ENCODE data around the gene GRID2. TPM values are rescaled to one million over a fixed set of nuclear protein-coding genes. Genes with fewer than 3 reads are reported as not detected.

Gene GRID2
- total RNA-seq, 1 experiment from 2014 or later: not detected

GRCh38 chr4:92618968-92619367 lies 315.2 kb downstream of the GRID2 start:
- BruUV-seq (replicated peaks): no TSS peak
- no peak overlapping the region for H3K27ac Mint-ChIP-seq (ENCODE audit: unreplicated experiment)
- POLR2A ChIA-PET: no interaction called here
- no peaks in the 10 kb centered on the region for H3K27me3 ChIP-seq (replicated peaks; ENCODE audit: control insufficient read depth, insufficient read depth, low read length)
- no peak for TF ChIP-seq CTCF (IDR thresholded peaks at IDR 0.05; ENCODE audit: insufficient read depth in 1 of 2, low read depth in 1 of 2, low read length in 1 of 2, severe bottlenecking in 1 of 2, unreplicated experiment in 1 of 2)
- H3K9me3 ChIP-seq: no peaks in the 10 kb centered on the region
- no peaks in the 10 kb centered on the region for H3K9me3 Mint-ChIP-seq (ENCODE audit: unreplicated experiment)
- H3K36me3 ChIP-seq (ENCODE audit: control insufficient read depth, insufficient read depth, low read length): no peaks in the 10 kb centered on the region
- CTCF ChIA-PET: no interaction called here
- no peaks in the 10 kb centered on the region for H3K4me1 ChIP-seq
- intact Hi-C loops (cut with micrococcal nuclease; ENCODE audit: unreplicated experiment): no loop called here
- DNase-seq: no peak
- H3K4me1 Mint-ChIP-seq (ENCODE audit: low read depth, unreplicated experiment): no peaks in the 10 kb centered on the region
- H3K36me3 Mint-ChIP-seq (ENCODE audit: insufficient read depth, unreplicated experiment): no peaks in the 10 kb centered on the region
- no peak overlapping the region for H3K4me3 ChIP-seq (ENCODE audit: low read depth, low read length)
- H3K4me3 Mint-ChIP-seq (ENCODE audit: unreplicated experiment): no peak overlapping the region
- no peaks in the 10 kb centered on the region for H3K27me3 Mint-ChIP-seq (ENCODE audit: insufficient read depth, unreplicated experiment)

GRCh38 chr4:92629302-92629701 lies 325.5 kb downstream of the GRID2 start:
- Mint-ChIP-seq H3K27ac (ENCODE audit: unreplicated experiment) (no peak overlapping the region), H3K27me3 (ENCODE audit: insufficient read depth, unreplicated experiment) (no peaks in the 10 kb centered on the region), H3K36me3 (ENCODE audit: insufficient read depth, unreplicated experiment) (no peaks in the 10 kb centered on the region), H3K4me1 (ENCODE audit: low read depth, unreplicated experiment) (no peaks in the 10 kb centered on the region), H3K4me3 (ENCODE audit: unreplicated experiment) (no peak overlapping the region), H3K9me3 (ENCODE audit: unreplicated experiment) (peaks cover 6% of the 10 kb centered on the region)
- POLR2A ChIA-PET: no interaction called here
- intact Hi-C loops (cut with micrococcal nuclease; ENCODE audit: unreplicated experiment): no loop called here
- H3K9me3 ChIP-seq: no peaks in the 10 kb centered on the region
- no peak for TF ChIP-seq CTCF (IDR thresholded peaks at IDR 0.05; ENCODE audit: insufficient read depth in 1 of 2, low read depth in 1 of 2, low read length in 1 of 2, severe bottlenecking in 1 of 2, unreplicated experiment in 1 of 2)
- no TSS peak for BruUV-seq (replicated peaks)
- H3K4me3 ChIP-seq (ENCODE audit: low read depth, low read length): no peak overlapping the region
- CTCF ChIA-PET: no interaction called here
- no peaks in the 10 kb centered on the region for H3K27me3 ChIP-seq (replicated peaks; ENCODE audit: control insufficient read depth, insufficient read depth, low read length)
- H3K4me1 ChIP-seq: no peaks in the 10 kb centered on the region
- DNase-seq: no peak
- H3K36me3 ChIP-seq (ENCODE audit: control insufficient read depth, insufficient read depth, low read length): no peaks in the 10 kb centered on the region

- ChIA-PET CTCF (no interaction called here), POLR2A (no interaction called here)
- Histone ChIP-seq H3K4me1 (no peaks in the 10 kb centered on the region), H3K36me3 (ENCODE audit: control insufficient read depth, insufficient read depth, low read length) (no peaks in the 10 kb centered on the region), H3K4me3 (ENCODE audit: low read depth, low read length) (no peak overlapping the region), H3K27me3 (replicated peaks; ENCODE audit: control insufficient read depth, insufficient read depth, low read length) (no peaks in the 10 kb centered on the region), H3K9me3 (no peaks in the 10 kb centered on the region)
- BruUV-seq (replicated peaks): no TSS peak
- Mint-ChIP-seq H3K27me3 (ENCODE audit: insufficient read depth, unreplicated experiment) (no peaks in the 10 kb centered on the region), H3K9me3 (ENCODE audit: unreplicated experiment) (no peaks in the 10 kb centered on the region), H3K27ac (ENCODE audit: unreplicated experiment) (no peak overlapping the region), H3K4me3 (ENCODE audit: unreplicated experiment) (no peak overlapping the region), H3K36me3 (ENCODE audit: insufficient read depth, unreplicated experiment) (no peaks in the 10 kb centered on the region), H3K4me1 (ENCODE audit: low read depth, unreplicated experiment) (no peaks in the 10 kb centered on the region)
- TF ChIP-seq CTCF (IDR thresholded peaks at IDR 0.05; ENCODE audit: insufficient read depth in 1 of 2, low read depth in 1 of 2, low read length in 1 of 2, severe bottlenecking in 1 of 2, unreplicated experiment in 1 of 2): no peak
- intact Hi-C loops (cut with micrococcal nuclease; ENCODE audit: unreplicated experiment): no loop called here
- no peak for DNase-seq
Observed at GRCh38 chr4:92634882-92635281, 331.1 kb downstream of the GRID2 start.
